Stimulated activated CD4-positive, alpha-beta T cell treated with anti-CD3 and anti-CD28 coated beads, Interleukin-2, amount 100 ng/mL, for 4 hours (primary cell): ENCODE measurements around the gene LRRC19.
A peak's percentile ranks its signal among the peaks of the same experiment; 100 is the strongest.

Experiments
- DNase-seq: peaks from one replicate; pipeline ENCODE4 v3.0.0-alpha.2; 2020; ENCODE audit warnings: low read depth

LRRC19 gene

GRCh38 chr9:26955921-26956859 is 49.3 kb downstream of the LRRC19 start, which contains the start of gene IFT74:
TSS of gene IFT74 (plus strand) at chr9:26956412. CDS start at chr9:26961968, 5,556 bp downstream.
- DNase-seq = peak; percentile 88

GRCh38 chr9:26955222-26955903 is 50.1 kb downstream of the LRRC19 start:
- DNase-seq = no peak

GRCh38 chr9:26954050-26954508 is 51.4 kb downstream of the LRRC19 start:
- no peak for DNase-seq

- no peak for DNase-seq
Observed at GRCh38 chr9:26951794-26952193, 53.7 kb downstream of the LRRC19 start.

GRCh38 chr9:26950521-26950920 is 55.0 kb downstream of the LRRC19 start:
- no peak for DNase-seq

GRCh38 chr9:26949637-26950069 is 55.8 kb downstream of the LRRC19 start:
- no peak for DNase-seq

GRCh38 chr9:26947736-26948135 is 57.7 kb downstream of the LRRC19 start:
- no peak for DNase-seq

GRCh38 chr9:26946753-26947727 is 58.4 kb downstream of the LRRC19 start, which contains the start of gene PLAA:
TSS of gene PLAA (minus strand) at chr9:26947242. CDS start at chr9:26947045, 197 bp downstream.
- peak; percentile 78 for DNase-seq

- no peak for DNase-seq
Observed at GRCh38 chr9:26945591-26945990, 59.9 kb downstream of the LRRC19 start.
